K562 (cell line): ENCODE results near the gene CKAP2. TPM values are rescaled to one million over a fixed set of nuclear protein-coding genes. Genes with fewer than 3 reads are reported as not detected.

Experiments
- ATAC-seq: fragments of 200-7000 bp; cut with Tn5 transposase; 3 replicates; pipeline ENCODE4 v1.9.1; 2020; ENCODE audit warnings: moderate library complexity
- BruUV-seq: library from RNA; stranded (reverse); fragments of 400-500 nt; replicated peaks from 2 replicates; lab custom pipeline; 2021; lab: Mats Ljungman, UMichigan
- CTCF ChIA-PET: fragments of 300-600 bp; formaldehyde crosslinking; extraction: SDS; loops from one replicate; lab custom pipeline; 2021; ENCODE audit warnings: low intra/inter-chr PET ratio; lab: Yijun Ruan, JAX
- POLR2A ChIA-PET: fragments of 300-600, 350-650 bp; sonication (Branson Sonifier 250); formaldehyde crosslinking; extraction: SDS; loops from one replicate; lab custom pipeline; 2021; ENCODE audit warnings: antibody characterized with exemption, inconsistent platforms; lab: Yijun Ruan, JAX
- DNase-seq, 4 experiments: peaks; one replicate each; pipeline versions ENCODE4 v3.0.0 to v3.0.0-alpha.2; 2011 to 2018; ENCODE audit warnings: low spot score in 3 of 4, mixed read lengths in 3 of 4; ENCODE audit errors: extremely low read depth in 1 of 4
- FAIRE-seq: peaks from 2 replicates; lab custom pipeline; 2011; peaks lifted over from hg19 to GRCh38; lab: Jason Lieb, UNC
- H2AFZ ChIP-seq: 2 replicates; pipeline ENCODE4 v1.6.0; 2011; ENCODE audit warnings: low read depth, low read length, control low read depth, inconsistent platforms
- H3K27ac ChIP-seq: fragments of 200-600 bp; 3 replicates; pipeline ENCODE4 v1.8.0; 2011; ENCODE audit warnings: low read depth, mild to moderate bottlenecking, control low read depth, inconsistent platforms, low read length, moderate library complexity, mixed read lengths; ENCODE audit errors: extremely low read depth
- H3K27me3 ChIP-seq, 2 experiments: fragments of 300-600 bp in 1 of 2; 2 replicates in 1 of 2; 3 replicates in 1 of 2; pipeline versions ENCODE4 v1.6.0 to v1.8.0; 2011; ENCODE audit warnings: inconsistent platforms in 2 of 2, low read length in 2 of 2, mild to moderate bottlenecking in 1 of 2, mixed read lengths in 1 of 2, moderate library complexity in 1 of 2; ENCODE audit not compliant: control insufficient read depth in 2 of 2, insufficient read depth in 2 of 2
- H3K36me3 ChIP-seq: fragments of 300-600 bp; 3 replicates; pipeline ENCODE4 v1.8.0; 2011; ENCODE audit warnings: mild to moderate bottlenecking, low read length, inconsistent platforms; ENCODE audit not compliant: control insufficient read depth, insufficient read depth
- H3K4me1 ChIP-seq, 2 experiments: fragments of 200-600 bp in 1 of 2; replicated peaks in 1 of 2; 2 replicates in 1 of 2; 3 replicates in 1 of 2; pipeline versions ENCODE4 v1.5.1 to v1.8.0; 2011; ENCODE audit warnings: inconsistent platforms in 2 of 2, low read length in 2 of 2, mild to moderate bottlenecking in 1 of 2, mixed read lengths in 1 of 2, moderate library complexity in 1 of 2; ENCODE audit not compliant: control insufficient read depth in 2 of 2, insufficient read depth in 2 of 2
- H3K4me2 ChIP-seq: 2 replicates; pipeline ENCODE4 v1.6.1; 2011; ENCODE audit warnings: low read length, control low read depth, inconsistent platforms, mixed read lengths; ENCODE audit not compliant: insufficient read depth
- H3K4me3 ChIP-seq: fragments of 200-600 bp; sonication (generic), shearing (Covaris generic); 2 replicates; pipeline ENCODE4 v1.5.1; 2016; ENCODE audit warnings: control low read depth, inconsistent platforms
- H3K79me2 ChIP-seq: fragments of 200-600 bp; 3 replicates; pipeline ENCODE4 v1.8.0; 2011; ENCODE audit warnings: low read length, inconsistent platforms; ENCODE audit not compliant: control insufficient read depth, insufficient read depth
- H3K9ac ChIP-seq, 2 experiments: 2 replicates each; pipeline versions ENCODE4 v1.6.0 to v1.6.1; 2011; ENCODE audit warnings: low read depth in 2 of 2, low read length in 2 of 2, control low read depth in 1 of 2, inconsistent platforms in 1 of 2, mild to moderate bottlenecking in 1 of 2, mixed read lengths in 1 of 2; ENCODE audit not compliant: insufficient read depth in 1 of 2
- H3K9me1 ChIP-seq: one replicate; pipeline ENCODE4 v1.6.0; 2011; ENCODE audit warnings: inconsistent platforms, mild to moderate bottlenecking, low read length, moderate library complexity; ENCODE audit not compliant: control insufficient read depth, insufficient read depth
- H3K9me3 ChIP-seq: replicated peaks from 2 replicates; pipeline ENCODE4 v1.5.1; 2011; ENCODE audit warnings: low read depth, low read length, inconsistent platforms; ENCODE audit not compliant: control insufficient read depth, insufficient read depth
- H4K20me1 ChIP-seq: replicated peaks from 2 replicates; pipeline ENCODE4 v1.6.1; 2011; ENCODE audit warnings: low read length, inconsistent platforms, mixed read lengths; ENCODE audit not compliant: control insufficient read depth, insufficient read depth
- ASH1L ChIP-seq: fragments of 450-650 bp; IDR thresholded peaks from 2 replicates; pipeline ENCODE4 v1.6.1; 2018; ENCODE audit warnings: borderline replicate concordance, mild to moderate bottlenecking, low read depth; ENCODE audit not compliant: partially characterized antibody
- EGR1 ChIP-seq: fragments of 450-650 bp; conservative IDR thresholded peaks from 2 replicates; pipeline ENCODE4 v1.6.1; 2017; ENCODE audit warnings: mild to moderate bottlenecking
- ETV5 ChIP-seq: sonication (generic); formaldehyde crosslinking; IDR thresholded peaks from 2 replicates; pipeline ENCODE4 v1.4.0; 2020; ENCODE audit warnings: low read depth, mild to moderate bottlenecking, missing genetic modification reagents
- FOXJ3 ChIP-seq: sonication (generic); formaldehyde crosslinking; IDR thresholded peaks from 2 replicates; pipeline ENCODE4 v1.4.0; 2020; ENCODE audit warnings: mild to moderate bottlenecking, missing genetic modification reagents
- PHF20 ChIP-seq: fragments of 450-650 bp; IDR thresholded peaks from 2 replicates; pipeline ENCODE4 v1.6.1; 2018; ENCODE audit not compliant: partially characterized antibody
- SMAD4 ChIP-seq: fragments of 250-450 bp; sonication (Bioruptor Pico); conservative IDR thresholded peaks from 2 replicates; pipeline ENCODE4 v1.8.0; 2021; ENCODE audit warnings: inconsistent platforms, mild to moderate bottlenecking, moderate library complexity
- TCF7L2 ChIP-seq: fragments of 150-350 bp; IDR thresholded peaks from 2 replicates; pipeline ENCODE4 v1.6.1; 2016; ENCODE audit warnings: low read depth, mild to moderate bottlenecking, low read length, moderate library complexity
- ZNF121 ChIP-seq: sonication (generic); formaldehyde crosslinking; conservative IDR thresholded peaks from 2 replicates; pipeline ENCODE4 v1.8.0; 2022; ENCODE audit warnings: missing genetic modification reagents
- WGBS: fragments of 100-300 bp; shearing (Covaris generic); methylation state at CpG from one replicate; pipeline ENCODE4 v1.1.6; 2016; ENCODE audit warnings: low coverage, mixed read lengths; ENCODE audit not compliant: insufficient coverage; ENCODE audit errors: missing lambda C conversion rate; 5-methylcytosine and 5-hydroxymethylcytosine counted together
- in situ Hi-C: fragments of 300-500 bp; cut with MboI; formaldehyde crosslinking; loops from 4 replicates; pipeline ENCODE4 v1.15.0; 2018; ENCODE audit warnings: inconsistent platforms, mixed read lengths
- intact Hi-C: fragments of 100-400 bp; cut with micrococcal nuclease; formaldehyde crosslinking; loops from 2 replicates; pipeline ENCODE4 v1.14.2; 2022
- polyA plus RNA-seq, 8 experiments: library from polyadenylated mRNA; depleted of rRNA in 4 of 8; stranded (reverse) in 5 of 8; unstranded in 3 of 8; fragments of >200 nt; fragmentation: Nextera tagmentation in 2 of 8; fragmentation: Illumina TruSeq in 1 of 8; extraction: Ambion mirVana in 2 of 8; extraction: Trizol in 1 of 8; gene quantifications; 2 replicates each; pipeline versions ENCODE4 v1.2.1 to v1.2.3, GENCODE V29; 2011 to 2014; ENCODE audit warnings: inconsistent platforms in 1 of 8, missing spikeins in 1 of 8
- total RNA-seq, 7 experiments: library from RNA; depleted of rRNA in 6 of 7; stranded (reverse); fragments of >200 nt in 6 of 7; fragmentation: Illumina TruSeq in 2 of 7; extraction: Trizol in 2 of 7; gene quantifications; 2 replicates each; pipeline versions ENCODE4 v1.2.1 to v1.2.3, GENCODE V29; 2011 to 2021; ENCODE audit warnings: low replicate concordance in 1 of 7
- TF ChIP-seq, protein P1 (sequence below): fragments of 450-650 bp; IDR thresholded peaks from 2 replicates; pipeline ENCODE4 v1.6.1; 2018; ENCODE audit not compliant: partially characterized antibody
- TF ChIP-seq, protein P2 (sequence below), 2 experiments: fragments of 450-650 bp; conservative IDR thresholded peaks; 2 replicates each; pipeline ENCODE4 v1.6.1; 2017; ENCODE audit warnings: mild to moderate bottlenecking in 2 of 2, moderate library complexity in 2 of 2
- TF ChIP-seq, protein P3 (sequence below): fragments of 250-450 bp; sonication (Bioruptor Pico); IDR thresholded peaks from 2 replicates; pipeline ENCODE4 v1.5.0; 2020; ENCODE audit warnings: mild to moderate bottlenecking, borderline replicate concordance
- TF ChIP-seq, protein P4 (sequence below): fragments of 250-450 bp; sonication (Bioruptor Pico); IDR thresholded peaks from 2 replicates; pipeline ENCODE4 v1.5.0; 2022; ENCODE audit warnings: mild to moderate bottlenecking

Gene CKAP2
- total and polyA plus RNA-seq, 9 of the 15 experiments (the other 6 are each of a cell fraction or from before 2014, with no cell fraction given), result 21.9 to 63.5 (median 34.8) TPM

DNA sequence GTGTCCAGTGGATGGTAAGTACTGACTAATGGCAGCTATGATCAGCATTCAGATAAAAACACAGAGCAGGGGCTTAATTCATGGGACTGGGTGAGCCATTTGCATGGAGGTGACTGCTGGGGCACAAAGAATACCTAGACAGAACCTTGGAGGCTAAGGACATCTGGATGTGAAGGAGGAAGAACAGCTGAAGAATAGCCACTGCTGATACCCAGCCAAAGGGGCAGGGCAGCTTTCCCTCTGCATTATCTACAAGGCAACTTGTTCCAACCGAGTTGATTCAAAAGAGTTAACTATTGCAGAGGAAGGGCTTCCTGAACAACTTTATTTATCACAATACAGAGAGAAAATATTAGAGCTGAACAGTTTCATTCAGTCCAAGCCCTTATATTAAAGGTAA lies 36.2 kb upstream of the CKAP2 start:
- intact Hi-C loops (no loop called here), in situ Hi-C loops (no loop called here)
- no peaks in the 10 kb centered on the region for H3K4me1 ChIP-seq
- H3K36me3 ChIP-seq, result peaks cover 52% of the 10 kb centered on the region; the same call in 1 of the 3 replicates
- 0% methylated on average over 1 of the region's 1 CpG for WGBS
- FAIRE-seq (no peak), ATAC-seq (no peak), DNase-seq (no peak)
- H2AFZ ChIP-seq, result no peak overlapping the region
- ChIA-PET POLR2A (interaction anchor here (1.0 kb wide), 1 partner anchor 9 kb away, joined by 4 read pairs; no protein-coding TSS in a partner anchor), CTCF (no interaction called here)
- H3K9ac ChIP-seq, result no peak overlapping the region
- H3K9me1 ChIP-seq, result no peaks in the 10 kb centered on the region
- no peak overlapping the region for H3K4me2 ChIP-seq
- H3K27me3 ChIP-seq, result no peaks in the 10 kb centered on the region
- BruUV-seq, result no TSS peak
- H3K9me3 ChIP-seq, result no peaks in the 10 kb centered on the region
- H4K20me1 ChIP-seq, result no peaks in the 10 kb centered on the region
- no peak overlapping the region for H3K27ac ChIP-seq
- no peak overlapping the region for H3K4me3 ChIP-seq
- H3K79me2 ChIP-seq, result no peaks in the 10 kb centered on the region
- TF ChIP-seq, protein P1, sequence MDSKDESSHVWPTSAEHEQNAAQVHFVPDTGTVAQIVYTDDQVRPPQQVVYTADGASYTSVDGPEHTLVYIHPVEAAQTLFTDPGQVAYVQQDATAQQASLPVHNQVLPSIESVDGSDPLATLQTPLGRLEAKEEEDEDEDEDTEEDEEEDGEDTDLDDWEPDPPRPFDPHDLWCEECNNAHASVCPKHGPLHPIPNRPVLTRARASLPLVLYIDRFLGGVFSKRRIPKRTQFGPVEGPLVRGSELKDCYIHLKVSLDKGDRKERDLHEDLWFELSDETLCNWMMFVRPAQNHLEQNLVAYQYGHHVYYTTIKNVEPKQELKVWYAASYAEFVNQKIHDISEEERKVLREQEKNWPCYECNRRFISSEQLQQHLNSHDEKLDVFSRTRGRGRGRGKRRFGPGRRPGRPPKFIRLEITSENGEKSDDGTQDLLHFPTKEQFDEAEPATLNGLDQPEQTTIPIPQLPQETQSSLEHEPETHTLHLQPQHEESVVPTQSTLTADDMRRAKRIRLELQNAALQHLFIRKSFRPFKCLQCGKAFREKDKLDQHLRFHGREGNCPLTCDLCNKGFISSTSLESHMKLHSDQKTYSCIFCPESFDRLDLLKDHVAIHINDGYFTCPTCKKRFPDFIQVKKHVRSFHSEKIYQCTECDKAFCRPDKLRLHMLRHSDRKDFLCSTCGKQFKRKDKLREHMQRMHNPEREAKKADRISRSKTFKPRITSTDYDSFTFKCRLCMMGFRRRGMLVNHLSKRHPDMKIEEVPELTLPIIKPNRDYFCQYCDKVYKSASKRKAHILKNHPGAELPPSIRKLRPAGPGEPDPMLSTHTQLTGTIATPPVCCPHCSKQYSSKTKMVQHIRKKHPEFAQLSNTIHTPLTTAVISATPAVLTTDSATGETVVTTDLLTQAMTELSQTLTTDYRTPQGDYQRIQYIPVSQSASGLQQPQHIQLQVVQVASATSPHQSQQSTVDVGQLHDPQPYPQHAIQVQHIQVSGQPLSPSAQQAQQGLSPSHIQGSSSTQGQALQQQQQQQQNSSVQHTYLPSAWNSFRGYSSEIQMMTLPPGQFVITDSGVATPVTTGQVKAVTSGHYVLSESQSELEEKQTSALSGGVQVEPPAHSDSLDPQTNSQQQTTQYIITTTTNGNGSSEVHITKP, result no peak
- TF ChIP-seq ZNF121 (CRISPR knock-in tag), result no peak
- TF ChIP-seq PHF20, result no peak
- TF ChIP-seq EGR1, result no peak
- TF ChIP-seq ETV5 (CRISPR knock-in tag), result no peak
- no peak for TF ChIP-seq TCF7L2
- TF ChIP-seq, protein P2, sequence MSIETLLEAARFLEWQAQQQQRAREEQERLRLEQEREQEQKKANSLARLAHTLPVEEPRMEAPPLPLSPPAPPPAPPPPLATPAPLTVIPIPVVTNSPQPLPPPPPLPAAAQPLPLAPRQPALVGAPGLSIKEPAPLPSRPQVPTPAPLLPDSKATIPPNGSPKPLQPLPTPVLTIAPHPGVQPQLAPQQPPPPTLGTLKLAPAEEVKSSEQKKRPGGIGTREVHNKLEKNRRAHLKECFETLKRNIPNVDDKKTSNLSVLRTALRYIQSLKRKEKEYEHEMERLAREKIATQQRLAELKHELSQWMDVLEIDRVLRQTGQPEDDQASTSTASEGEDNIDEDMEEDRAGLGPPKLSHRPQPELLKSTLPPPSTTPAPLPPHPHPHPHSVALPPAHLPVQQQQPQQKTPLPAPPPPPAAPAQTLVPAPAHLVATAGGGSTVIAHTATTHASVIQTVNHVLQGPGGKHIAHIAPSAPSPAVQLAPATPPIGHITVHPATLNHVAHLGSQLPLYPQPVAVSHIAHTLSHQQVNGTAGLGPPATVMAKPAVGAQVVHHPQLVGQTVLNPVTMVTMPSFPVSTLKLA (conservative IDR thresholded peaks at IDR 0.05), result no peak
- TF ChIP-seq FOXJ3, result no peak
- TF ChIP-seq ASH1L, result no peak
- TF ChIP-seq SMAD4, result no peak
- TF ChIP-seq, protein P3, sequence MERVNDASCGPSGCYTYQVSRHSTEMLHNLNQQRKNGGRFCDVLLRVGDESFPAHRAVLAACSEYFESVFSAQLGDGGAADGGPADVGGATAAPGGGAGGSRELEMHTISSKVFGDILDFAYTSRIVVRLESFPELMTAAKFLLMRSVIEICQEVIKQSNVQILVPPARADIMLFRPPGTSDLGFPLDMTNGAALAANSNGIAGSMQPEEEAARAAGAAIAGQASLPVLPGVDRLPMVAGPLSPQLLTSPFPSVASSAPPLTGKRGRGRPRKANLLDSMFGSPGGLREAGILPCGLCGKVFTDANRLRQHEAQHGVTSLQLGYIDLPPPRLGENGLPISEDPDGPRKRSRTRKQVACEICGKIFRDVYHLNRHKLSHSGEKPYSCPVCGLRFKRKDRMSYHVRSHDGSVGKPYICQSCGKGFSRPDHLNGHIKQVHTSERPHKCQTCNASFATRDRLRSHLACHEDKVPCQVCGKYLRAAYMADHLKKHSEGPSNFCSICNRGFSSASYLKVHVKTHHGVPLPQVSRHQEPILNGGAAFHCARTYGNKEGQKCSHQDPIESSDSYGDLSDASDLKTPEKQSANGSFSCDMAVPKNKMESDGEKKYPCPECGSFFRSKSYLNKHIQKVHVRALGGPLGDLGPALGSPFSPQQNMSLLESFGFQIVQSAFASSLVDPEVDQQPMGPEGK (CRISPR knock-in tag), result no peak
- TF ChIP-seq, protein P4, sequence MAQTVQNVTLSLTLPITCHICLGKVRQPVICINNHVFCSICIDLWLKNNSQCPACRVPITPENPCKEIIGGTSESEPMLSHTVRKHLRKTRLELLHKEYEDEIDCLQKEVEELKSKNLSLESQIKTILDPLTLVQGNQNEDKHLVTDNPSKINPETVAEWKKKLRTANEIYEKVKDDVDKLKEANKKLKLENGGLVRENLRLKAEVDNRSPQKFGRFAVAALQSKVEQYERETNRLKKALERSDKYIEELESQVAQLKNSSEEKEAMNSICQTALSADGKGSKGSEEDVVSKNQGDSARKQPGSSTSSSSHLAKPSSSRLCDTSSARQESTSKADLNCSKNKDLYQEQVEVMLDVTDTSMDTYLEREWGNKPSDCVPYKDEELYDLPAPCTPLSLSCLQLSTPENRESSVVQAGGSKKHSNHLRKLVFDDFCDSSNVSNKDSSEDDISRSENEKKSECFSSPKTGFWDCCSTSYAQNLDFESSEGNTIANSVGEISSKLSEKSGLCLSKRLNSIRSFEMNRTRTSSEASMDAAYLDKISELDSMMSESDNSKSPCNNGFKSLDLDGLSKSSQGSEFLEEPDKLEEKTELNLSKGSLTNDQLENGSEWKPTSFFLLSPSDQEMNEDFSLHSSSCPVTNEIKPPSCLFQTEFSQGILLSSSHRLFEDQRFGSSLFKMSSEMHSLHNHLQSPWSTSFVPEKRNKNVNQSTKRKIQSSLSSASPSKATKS (CRISPR knock-in tag), result no peak
